Stimulated activated CD8-positive, alpha-beta memory T cell treated with anti-CD3 and anti-CD28 coated beads, Interleukin-4, amount 100 ng/mL, for 48 hours (primary cell): ENCODE measurements around the gene CIDEB.
"Not testable (repeated sequence)": the region's sequence is repeated elsewhere in the genome, so short reads cannot be mapped to it uniquely, and the experiment has no call there.

Experiments
- DNase-seq: peaks from one replicate; pipeline ENCODE4 v3.0.0-alpha.2; 2020

The CIDEB gene

GRCh38 chr14:24307575-24308341 is at the start of gene CIDEB:
CIDEB (minus strand) TSS chr14:24307977; CDS start chr14:24307858, 119 bp downstream.
- peak; percentile 77 for DNase-seq

GRCh38 chr14:24356208-24356607 is 48.4 kb upstream of the CIDEB start:
- no peak for DNase-seq

DNA sequence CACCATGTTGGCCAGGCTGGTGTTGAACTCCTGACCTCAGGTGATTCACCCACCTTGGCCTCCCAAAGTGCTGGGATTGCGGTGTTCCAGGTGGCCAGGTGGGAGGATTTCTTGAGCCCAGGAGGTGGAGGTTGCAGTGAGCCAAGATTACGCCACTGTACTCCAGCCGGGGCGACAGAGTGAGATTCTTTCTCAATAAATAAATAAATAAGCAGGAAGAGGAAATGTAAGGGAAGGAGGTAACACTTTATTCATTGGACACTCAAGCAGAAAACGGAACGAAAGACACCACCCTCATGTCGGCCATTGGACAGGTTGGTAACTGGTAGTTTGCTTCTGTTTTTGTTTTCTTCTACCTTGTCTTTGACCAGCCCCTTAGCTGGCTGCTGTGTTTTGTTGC is 47.2 kb upstream of the CIDEB start:
- DNase-seq = no peak

GRCh38 chr14:24354482-24354825 is 46.7 kb upstream of the CIDEB start:
- not testable (repeated sequence) for DNase-seq

DNA sequence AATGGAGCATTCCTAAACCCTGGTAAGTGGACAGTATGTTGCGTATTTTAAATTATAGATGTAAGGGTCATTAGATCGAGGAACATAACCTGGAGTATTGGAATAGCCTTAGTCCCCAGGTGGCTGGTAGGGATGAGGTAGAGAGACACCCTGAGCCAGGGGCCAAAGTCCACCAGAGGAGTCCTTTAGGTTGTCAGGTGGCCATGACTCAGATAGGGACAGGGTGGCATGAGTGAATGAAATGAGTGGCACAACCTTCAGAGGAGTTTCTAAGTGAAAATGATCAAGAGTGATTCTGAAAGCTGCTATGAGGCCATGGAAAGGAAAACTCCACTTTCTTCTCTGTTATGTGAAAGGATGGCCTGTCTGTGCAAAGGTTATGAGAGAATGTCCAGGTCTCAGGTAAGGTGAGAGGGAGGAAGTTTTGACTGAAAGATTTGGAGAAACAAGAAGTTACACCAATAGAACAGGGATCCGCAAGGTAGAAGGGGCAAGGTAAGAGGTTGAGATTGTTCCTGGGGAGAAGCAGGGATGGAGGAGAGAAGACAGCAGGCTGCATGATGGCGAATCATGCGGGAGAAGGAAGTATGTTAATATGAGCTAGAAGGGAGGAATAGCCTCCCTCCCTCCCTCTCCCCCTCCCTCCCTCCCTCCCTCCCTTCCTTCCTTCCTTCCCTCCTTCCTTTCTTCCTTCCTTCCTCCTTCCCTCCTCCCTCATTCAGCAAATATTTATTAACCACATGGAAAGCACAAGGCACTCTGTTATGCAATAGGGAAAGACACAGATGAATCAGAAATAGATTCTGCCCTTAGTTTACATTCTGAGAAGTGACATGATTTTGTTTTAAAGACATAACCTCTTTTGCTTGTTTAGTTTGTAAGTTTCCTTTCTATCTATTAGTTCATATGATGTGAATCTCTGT is 46.0 kb upstream of the CIDEB start:
- no peak for DNase-seq

- DNase-seq = no peak
Measured at GRCh38 chr14:24351517-24351916, 43.7 kb upstream of the CIDEB start.

GRCh38 chr14:24349742-24350141 is 42.0 kb upstream of the CIDEB start:
- no peak for DNase-seq

- DNase-seq = no peak
Measured at GRCh38 chr14:24348186-24348585, 40.4 kb upstream of the CIDEB start.

- no peak for DNase-seq
Measured at GRCh38 chr14:24347134-24347533, 39.4 kb upstream of the CIDEB start.

DNA sequence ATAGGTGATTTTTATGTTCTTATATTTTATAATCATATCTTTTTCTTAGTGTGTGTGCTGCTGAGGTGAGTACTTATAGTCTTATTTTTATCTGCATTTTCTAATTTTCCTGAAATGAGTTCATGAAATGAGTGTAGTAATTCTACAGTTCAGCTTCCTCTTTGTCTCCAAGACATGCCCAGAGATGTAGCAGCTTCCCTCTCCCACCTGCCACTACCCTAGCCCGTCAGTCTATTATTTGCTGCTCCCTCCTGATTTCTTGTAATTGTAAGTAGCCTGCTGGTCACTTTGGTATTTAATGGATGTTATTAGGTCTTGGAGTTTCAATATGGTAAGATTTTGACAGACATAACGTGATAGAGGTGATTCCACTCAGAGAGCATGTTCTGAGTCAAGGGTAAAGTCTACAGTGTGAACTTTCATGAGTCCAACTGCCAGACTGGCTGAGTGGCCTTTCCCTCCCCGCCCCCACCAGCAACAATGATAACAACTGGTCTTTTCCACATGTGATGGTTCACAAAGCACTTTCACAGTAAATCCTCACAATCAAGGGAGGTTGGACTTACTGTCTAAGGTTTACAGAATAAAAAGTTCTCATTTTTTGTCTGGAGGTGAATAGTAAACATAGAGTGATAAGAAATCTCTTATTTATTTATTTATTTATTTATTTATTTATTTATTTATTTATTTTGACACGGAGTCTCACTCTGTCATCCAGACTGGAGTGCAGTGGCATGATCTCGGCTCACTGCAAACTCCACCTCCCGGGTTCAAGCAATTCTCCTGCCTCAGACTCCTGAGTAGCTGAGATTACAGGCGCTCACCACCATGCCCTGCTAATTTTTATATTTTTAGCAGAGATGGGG is 36.3 kb upstream of the CIDEB start:
- DNase-seq = no peak

DNA sequence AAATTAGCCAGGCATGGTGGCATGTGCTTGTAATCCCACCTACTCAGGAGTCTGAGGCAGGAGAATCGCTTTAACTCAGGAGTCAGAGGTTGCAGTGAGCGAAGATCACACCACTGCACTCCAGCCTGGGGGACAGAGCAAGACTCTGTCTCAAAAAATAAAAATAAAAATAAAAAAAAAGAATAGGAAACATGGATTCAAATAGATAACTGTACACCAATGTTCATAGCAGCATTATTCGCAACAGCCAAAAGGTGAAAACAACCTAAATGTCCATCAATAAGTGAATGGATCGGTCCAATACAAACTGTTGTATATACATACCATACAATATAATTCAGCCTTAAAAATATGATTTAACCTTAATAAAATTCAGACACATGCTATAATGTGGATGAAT is 35.1 kb upstream of the CIDEB start:
- DNase-seq = no peak

GRCh38 chr14:24340606-24341005 is 32.8 kb upstream of the CIDEB start:
- DNase-seq = no peak

GRCh38 chr14:24339284-24340151 is 31.7 kb upstream of the CIDEB start, which contains the start of gene RIPK3:
RIPK3 (minus strand) TSS chr14:24339991; CDS start chr14:24339826, 165 bp downstream.
- DNase-seq = peak; percentile 77

- no peak for DNase-seq
Measured at GRCh38 chr14:24338843-24339242, 31.1 kb upstream of the CIDEB start.

GRCh38 chr14:24337824-24338175 is 30.0 kb upstream of the CIDEB start:
- DNase-seq = no peak

GRCh38 chr14:24337144-24337823 is 29.5 kb upstream of the CIDEB start:
- DNase-seq = no peak

DNA sequence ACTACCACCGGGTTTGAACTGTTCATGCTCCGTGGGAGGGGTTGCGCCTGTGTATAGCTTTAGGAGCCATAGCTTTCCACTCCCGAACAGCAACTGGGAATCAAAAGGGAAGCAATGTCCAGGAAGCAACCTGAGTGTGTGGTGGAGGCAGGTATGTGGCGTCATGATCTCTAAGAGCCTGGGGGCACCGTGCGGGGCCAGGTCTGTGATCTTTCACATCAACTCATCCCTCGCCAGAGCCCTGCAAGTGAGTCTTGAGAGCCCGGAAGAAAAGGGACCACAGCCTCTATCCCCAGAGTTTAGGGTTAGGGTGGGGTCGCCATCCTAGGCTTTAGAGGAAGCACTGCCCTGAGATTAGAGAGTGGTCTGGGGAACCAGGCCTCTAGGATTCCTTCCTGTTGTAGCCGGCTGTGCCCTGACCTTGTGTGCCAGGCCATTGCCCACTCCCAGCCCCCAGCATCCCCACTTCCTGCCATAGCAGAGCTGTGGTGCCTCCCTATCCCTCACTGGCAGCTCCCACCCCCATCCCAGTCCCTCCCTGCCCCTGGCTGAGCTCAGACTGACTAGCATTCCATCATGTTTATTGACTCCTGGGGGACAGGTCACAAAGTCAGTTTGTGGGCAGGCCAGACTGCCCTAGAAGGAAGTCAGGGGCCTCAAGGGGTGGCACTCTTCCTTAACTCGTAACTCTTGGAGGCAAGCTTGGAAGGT is 27.8 kb upstream of the CIDEB start:
- DNase-seq = no peak

DNA sequence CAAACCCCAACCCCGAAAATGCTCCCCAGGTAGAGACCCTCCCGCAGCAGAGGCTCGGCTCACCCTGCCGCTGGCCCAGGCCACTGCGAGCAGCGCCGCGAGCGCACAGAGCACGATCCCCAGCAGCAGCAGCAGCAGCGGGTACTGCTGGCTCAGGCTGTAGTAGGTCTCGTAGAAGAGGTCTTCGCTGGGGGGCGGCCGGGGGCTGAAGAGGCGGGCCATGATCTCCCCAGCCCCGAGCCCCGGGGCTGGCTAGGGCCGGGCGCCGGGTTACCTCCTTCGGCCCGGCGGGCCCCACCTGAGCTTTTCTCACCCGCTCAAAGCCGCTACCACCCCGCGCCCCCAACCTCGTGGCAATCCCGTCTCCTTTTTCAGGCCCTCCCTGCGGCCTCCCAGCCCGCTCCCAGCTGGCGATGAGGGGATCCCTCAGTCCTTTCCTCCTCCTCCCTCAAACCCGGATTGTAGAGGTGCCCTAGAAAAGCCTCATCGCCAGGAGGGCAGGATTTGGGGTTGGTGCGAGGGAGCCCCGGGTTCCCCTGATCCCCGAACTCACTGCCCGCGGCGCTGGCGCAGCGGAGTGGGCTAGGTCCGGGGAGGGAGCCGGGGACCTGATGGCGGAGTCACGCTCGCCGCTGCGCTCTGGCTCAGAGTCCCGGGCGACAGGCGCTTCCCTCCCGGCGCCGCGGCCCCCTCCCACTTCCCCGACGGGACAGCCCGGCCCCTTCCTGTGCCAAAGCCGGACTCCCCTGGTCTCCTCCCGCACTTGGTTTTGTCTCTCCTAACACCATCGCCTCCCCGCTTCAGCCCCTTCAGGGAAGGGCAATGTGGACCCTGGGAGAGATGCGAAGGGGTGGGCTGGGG is 26.9 kb upstream of the CIDEB start, which contains the start of gene ADCY4:
TSS of gene ADCY4 (minus strand) at position 641 of the 861 bp plus-strand sequence. CDS start at position 222, 419 bp downstream.
- no peak for DNase-seq

DNA sequence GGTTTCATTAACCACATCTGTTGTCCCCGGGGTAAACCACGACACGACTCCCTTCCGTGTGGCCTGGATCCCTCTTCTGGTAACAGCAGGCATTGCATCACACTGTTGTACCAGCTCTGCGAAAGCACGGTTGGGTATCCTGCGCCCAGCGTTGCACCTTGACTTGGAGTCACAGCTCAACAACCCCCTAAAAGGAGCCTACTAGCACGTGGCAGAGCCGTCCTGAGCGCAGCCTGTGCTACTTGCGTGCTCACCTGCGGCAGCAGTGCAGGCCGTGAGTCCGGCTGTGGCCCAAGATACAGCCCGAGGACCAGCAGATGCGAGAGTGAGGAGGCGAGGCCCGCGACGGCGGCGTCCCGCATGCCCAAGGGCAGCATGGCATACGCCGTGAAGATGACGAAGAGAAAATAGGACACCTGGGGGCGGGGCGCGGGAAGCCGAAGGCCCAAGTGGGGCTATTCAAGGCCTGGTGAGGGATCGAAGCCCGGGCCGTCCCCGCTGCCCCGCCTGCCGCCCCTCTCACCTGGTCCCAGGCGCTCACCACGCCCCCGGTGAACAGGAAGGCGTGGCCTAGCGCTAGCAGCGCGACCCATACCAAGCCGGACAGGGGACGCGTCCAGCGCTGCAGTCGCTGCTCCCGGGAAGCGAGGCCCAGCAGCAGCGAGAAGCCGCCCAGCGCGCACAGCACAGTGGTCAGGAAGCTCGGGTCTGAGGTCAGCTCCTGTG is 24.7 kb upstream of the CIDEB start:
- DNase-seq = peak; percentile 83
